Smooth muscle cell (in vitro differentiated cells): ENCODE data around the gene SLC13A5. TPM values are rescaled to one million over a fixed set of nuclear protein-coding genes. Genes with fewer than 3 reads are reported as not detected.
"Not testable (repeated sequence)": the region's sequence is repeated elsewhere in the genome, so short reads cannot be mapped to it uniquely, and the experiment has no call there.

Source experiments
- DNase-seq: peaks from one replicate; lab custom pipeline; 2025; ENCODE audit not compliant: unreplicated experiment; lab: John Stamatoyannopoulos, UW
- H2AFZ ChIP-seq: fragments of 200-600 bp; sonication (generic); 2 replicates; pipeline ENCODE4 v1.6.0; 2016; ENCODE audit warnings: antibody characterized with exemption, low read depth, mild to moderate bottlenecking
- H3F3A ChIP-seq: fragments of 200-600 bp; sonication (generic); 2 replicates; pipeline ENCODE4 v1.6.0; 2017; ENCODE audit warnings: antibody characterized with exemption, low read depth
- H3K27ac ChIP-seq: fragments of 200-600 bp; sonication (generic); 2 replicates; pipeline ENCODE4 v1.5.1; 2016; ENCODE audit warnings: low read depth, mild to moderate bottlenecking
- H3K27me3 ChIP-seq: fragments of 200-600 bp; sonication (generic); 2 replicates; pipeline ENCODE4 v1.6.1; 2016; ENCODE audit warnings: low read depth, mild to moderate bottlenecking
- H3K36me3 ChIP-seq: fragments of 200-600 bp; sonication (generic); 2 replicates; pipeline ENCODE4 v1.5.1; 2016; ENCODE audit warnings: low read depth
- H3K4me1 ChIP-seq: fragments of 200-600 bp; sonication (generic); 2 replicates; pipeline ENCODE4 v1.5.1; 2016; ENCODE audit warnings: low read depth
- H3K4me2 ChIP-seq: fragments of 200-600 bp; sonication (generic); 2 replicates; pipeline ENCODE4 v1.6.0; 2016; ENCODE audit warnings: mild to moderate bottlenecking
- H3K4me3 ChIP-seq: fragments of 200-600 bp; sonication (generic); 2 replicates; pipeline ENCODE4 v1.5.1; 2016; ENCODE audit warnings: mild to moderate bottlenecking
- H3K79me2 ChIP-seq: fragments of 200-600 bp; sonication (generic); 2 replicates; pipeline ENCODE4 v1.6.0; 2016; ENCODE audit warnings: low read depth, mild to moderate bottlenecking
- H3K9ac ChIP-seq: fragments of 200-600 bp; sonication (generic); 2 replicates; pipeline ENCODE4 v1.6.0; 2016; ENCODE audit warnings: low read depth
- H3K9me3 ChIP-seq: fragments of 200-600 bp; sonication (generic); replicated peaks from 2 replicates; pipeline ENCODE4 v1.5.1; 2016; ENCODE audit warnings: low read depth
- H4K20me1 ChIP-seq: fragments of 200-600 bp; sonication (generic); 2 replicates; pipeline ENCODE4 v1.6.0; 2016; ENCODE audit warnings: low read depth
- WGBS: methylation state at CpG from one replicate; pipeline ENCODE4 v1.1.7; 2016; ENCODE audit warnings: low lambda C conversion rate; 5-methylcytosine and 5-hydroxymethylcytosine counted together
- polyA plus RNA-seq: library from polyadenylated mRNA; unstranded; fragments of >200 nt; fragmentation: Nextera tagmentation; extraction: Ambion mirVana; gene quantifications from 2 replicates; pipeline ENCODE4 v1.2.1, GENCODE V29; 2016
- total RNA-seq: library from RNA; depleted of rRNA; stranded (reverse); fragments of >200 nt; gene quantifications from 2 replicates; pipeline ENCODE4 v1.2.3, GENCODE V29; 2014
- TF ChIP-seq, protein P1 (sequence below): fragments of 200-600 bp; sonication (generic); IDR thresholded peaks from 2 replicates; pipeline ENCODE4 v1.5.1; 2017; ENCODE audit warnings: borderline replicate concordance, mild to moderate bottlenecking, antibody characterized with exemption; ENCODE audit not compliant: insufficient read depth, poor library complexity, severe bottlenecking

Gene SLC13A5
- total and polyA plus RNA-seq, 2 experiments from 2014 or later = 2.3 TPM; not detected in 1

DNA sequence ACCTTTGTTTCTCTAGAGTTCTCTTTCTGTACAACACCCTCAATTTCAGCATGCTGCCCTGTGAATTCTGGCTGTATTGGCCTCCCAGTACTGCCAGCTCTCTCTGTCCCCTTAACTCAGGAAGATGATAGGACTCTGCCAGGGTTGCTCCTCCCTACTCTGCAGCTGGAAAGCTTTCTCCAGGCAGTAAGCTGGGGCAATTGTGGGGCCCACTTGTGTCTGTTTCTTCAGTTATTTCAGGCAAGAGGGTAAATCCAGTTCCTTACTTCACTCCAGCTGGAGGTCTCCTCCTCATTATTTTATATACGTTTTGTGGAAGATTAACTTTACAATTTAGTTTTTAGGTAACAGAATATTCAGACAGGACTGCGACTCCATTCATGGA lies 51.7 kb downstream of the SLC13A5 start:
- H3K4me1 ChIP-seq = no peaks in the 10 kb centered on the region
- TF ChIP-seq, protein P1, sequence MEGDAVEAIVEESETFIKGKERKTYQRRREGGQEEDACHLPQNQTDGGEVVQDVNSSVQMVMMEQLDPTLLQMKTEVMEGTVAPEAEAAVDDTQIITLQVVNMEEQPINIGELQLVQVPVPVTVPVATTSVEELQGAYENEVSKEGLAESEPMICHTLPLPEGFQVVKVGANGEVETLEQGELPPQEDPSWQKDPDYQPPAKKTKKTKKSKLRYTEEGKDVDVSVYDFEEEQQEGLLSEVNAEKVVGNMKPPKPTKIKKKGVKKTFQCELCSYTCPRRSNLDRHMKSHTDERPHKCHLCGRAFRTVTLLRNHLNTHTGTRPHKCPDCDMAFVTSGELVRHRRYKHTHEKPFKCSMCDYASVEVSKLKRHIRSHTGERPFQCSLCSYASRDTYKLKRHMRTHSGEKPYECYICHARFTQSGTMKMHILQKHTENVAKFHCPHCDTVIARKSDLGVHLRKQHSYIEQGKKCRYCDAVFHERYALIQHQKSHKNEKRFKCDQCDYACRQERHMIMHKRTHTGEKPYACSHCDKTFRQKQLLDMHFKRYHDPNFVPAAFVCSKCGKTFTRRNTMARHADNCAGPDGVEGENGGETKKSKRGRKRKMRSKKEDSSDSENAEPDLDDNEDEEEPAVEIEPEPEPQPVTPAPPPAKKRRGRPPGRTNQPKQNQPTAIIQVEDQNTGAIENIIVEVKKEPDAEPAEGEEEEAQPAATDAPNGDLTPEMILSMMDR = no peak
- no peaks in the 10 kb centered on the region for H3K79me2 ChIP-seq
- WGBS = 86% methylated on average over 2 of the region's 2 CpGs
- no peak overlapping the region for H3K27ac ChIP-seq
- no peaks in the 10 kb centered on the region for H4K20me1 ChIP-seq
- no peaks in the 10 kb centered on the region for H3F3A ChIP-seq
- no peak for DNase-seq
- H3K4me2 ChIP-seq = no peak overlapping the region
- no peak overlapping the region for H2AFZ ChIP-seq
- peaks cover 45% of the 10 kb centered on the region for H3K27me3 ChIP-seq
- no peaks in the 10 kb centered on the region for H3K9me3 ChIP-seq
- H3K36me3 ChIP-seq = no peaks in the 10 kb centered on the region
- no peak overlapping the region for H3K4me3 ChIP-seq
- no peak overlapping the region for H3K9ac ChIP-seq

DNA sequence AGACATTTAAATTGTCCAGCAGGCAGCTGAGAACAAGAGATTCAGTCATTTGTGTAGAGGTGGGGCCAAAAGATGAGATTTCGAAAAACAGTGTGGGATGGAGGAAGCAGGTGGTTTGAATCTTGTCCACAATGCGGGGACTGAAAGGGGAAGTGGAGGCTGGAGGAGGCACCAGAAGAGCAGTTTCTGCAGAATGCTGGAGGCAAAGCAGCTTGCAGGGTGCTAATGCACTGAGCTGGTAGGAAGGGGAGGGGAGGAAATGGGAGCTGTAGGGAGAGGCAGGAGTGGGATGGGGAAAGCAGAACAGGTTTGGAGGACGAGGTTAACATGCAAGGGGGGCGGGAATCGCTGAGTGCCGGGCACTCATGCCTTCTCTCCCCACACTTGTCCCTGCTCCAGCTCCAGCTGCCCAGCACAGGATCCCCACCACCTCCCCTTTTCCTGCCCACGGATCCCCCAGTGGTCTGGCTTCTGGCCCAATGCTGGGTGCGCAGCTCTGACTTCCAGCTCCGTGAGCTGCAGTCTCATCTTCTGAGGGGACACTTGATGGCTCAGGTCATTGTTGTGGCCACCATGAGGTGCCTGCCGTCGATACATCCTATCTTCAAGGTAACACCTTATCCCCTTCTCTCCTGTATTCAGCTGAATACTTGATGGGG lies 52.2 kb downstream of the SLC13A5 start:
- H4K20me1 ChIP-seq = no peaks in the 10 kb centered on the region
- H3K4me2 ChIP-seq = no peak overlapping the region
- H2AFZ ChIP-seq = no peak overlapping the region
- no peaks in the 10 kb centered on the region for H3K79me2 ChIP-seq
- no peak overlapping the region for H3K4me3 ChIP-seq
- no peaks in the 10 kb centered on the region for H3F3A ChIP-seq
- peaks cover 47% of the 10 kb centered on the region for H3K27me3 ChIP-seq
- H3K36me3 ChIP-seq = no peaks in the 10 kb centered on the region
- H3K4me1 ChIP-seq = no peaks in the 10 kb centered on the region
- TF ChIP-seq, protein P1 = no peak
- H3K9ac ChIP-seq = no peak overlapping the region
- no peaks in the 10 kb centered on the region for H3K9me3 ChIP-seq
- no peak overlapping the region for H3K27ac ChIP-seq
- 83% methylated on average over 7 of the region's 11 CpGs for WGBS
- DNase-seq = no peak

DNA sequence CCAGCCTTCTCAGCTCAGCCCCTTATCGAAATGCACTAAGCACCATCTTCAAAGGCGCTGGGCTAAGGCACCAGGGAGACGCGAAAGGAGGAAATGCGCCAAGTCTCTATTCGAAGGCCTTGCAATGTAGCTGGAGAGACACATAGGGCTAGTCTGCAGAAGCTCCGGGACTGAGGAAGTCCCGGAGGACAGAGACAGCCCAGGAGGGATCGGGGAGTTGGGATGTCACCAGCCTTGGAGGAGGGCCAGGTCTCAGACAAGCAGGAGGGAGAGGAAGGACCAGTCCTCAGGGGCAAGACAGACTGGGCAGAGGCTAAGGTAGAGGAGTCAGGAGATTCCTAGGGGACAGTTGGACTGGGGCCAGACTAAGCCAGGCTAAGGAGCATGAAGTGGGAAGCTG lies 53.1 kb downstream of the SLC13A5 start:
- no peaks in the 10 kb centered on the region for H3F3A ChIP-seq
- WGBS = 88% methylated on average over 9 of the region's 9 CpGs
- no peak overlapping the region for H2AFZ ChIP-seq
- no peak overlapping the region for H3K4me2 ChIP-seq
- no peak overlapping the region for H3K4me3 ChIP-seq
- no peaks in the 10 kb centered on the region for H3K79me2 ChIP-seq
- TF ChIP-seq, protein P1 = no peak
- peaks cover 53% of the 10 kb centered on the region for H3K27me3 ChIP-seq
- no peaks in the 10 kb centered on the region for H3K36me3 ChIP-seq
- no peaks in the 10 kb centered on the region for H3K9me3 ChIP-seq
- no peaks in the 10 kb centered on the region for H4K20me1 ChIP-seq
- no peak overlapping the region for H3K27ac ChIP-seq
- H3K4me1 ChIP-seq = no peaks in the 10 kb centered on the region
- no peak for DNase-seq
- no peak overlapping the region for H3K9ac ChIP-seq

DNA sequence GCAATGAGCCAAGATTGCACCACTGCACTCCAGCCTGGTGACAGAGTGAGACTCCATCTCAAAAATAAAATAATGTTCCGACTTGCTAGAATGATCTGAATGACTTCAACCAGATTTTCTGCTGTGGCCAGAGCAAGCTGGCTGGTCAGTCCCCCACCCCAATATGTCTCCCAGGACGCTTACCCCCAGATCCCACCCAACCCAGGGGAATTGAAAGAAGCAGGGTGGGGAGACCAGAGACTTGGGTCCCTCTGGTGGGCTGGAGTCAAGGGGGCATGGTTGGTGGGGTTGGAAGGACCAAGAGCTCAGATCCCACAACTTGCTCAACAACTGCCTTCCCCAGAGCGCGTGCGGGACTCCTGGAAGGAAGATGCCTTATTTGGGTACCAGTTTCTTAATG lies 54.8 kb downstream of the SLC13A5 start:
- H3K36me3 ChIP-seq, H3K79me2 ChIP-seq, H3K9ac ChIP-seq, H3K4me2 ChIP-seq, H3K4me3 ChIP-seq, DNase-seq, H3F3A ChIP-seq, H2AFZ ChIP-seq, H4K20me1 ChIP-seq, H3K27ac ChIP-seq, H3K9me3 ChIP-seq: not testable (repeated sequence)
- 96% methylated on average over 2 of the region's 5 CpGs for WGBS
- peaks cover 70% of the 10 kb centered on the region for H3K27me3 ChIP-seq
- H3K4me1 ChIP-seq = peaks cover 12% of the 10 kb centered on the region
